Body of pancreas (tissue), 4 donors: ENCODE data around the gene ENG.

Experiments
- CTCF ChIP-seq, 7 experiments: fragments of 450-650 bp in 4 of 7; fragments of 200-600 bp in 3 of 7; sonication (generic) in 3 of 7; IDR thresholded peaks; one replicate each; pipeline ENCODE4 v1.5.1; 2016 to 2019; ENCODE audit warnings: antibody characterized with exemption in 7 of 7
- POLR2A ChIP-seq, 3 donors: fragments of 450-650 bp; IDR thresholded peaks; one replicate each; pipeline ENCODE4 v1.6.1; 2016; ENCODE audit warnings: antibody characterized with exemption in 3 of 3, mild to moderate bottlenecking in 2 of 3

- no peak for TF ChIP-seq CTCF (IDR thresholded peaks at IDR 0.05)
- no peak for TF ChIP-seq POLR2A (IDR thresholded peaks at IDR 0.05)
Observed at GRCh38 chr9:127779136-127779981, 75.1 kb downstream of the ENG start.
